NCI-H2196 (cell line): ENCODE measurements around the gene OSTF1.

Experiments used
- DNase-seq: peaks from one replicate; lab custom pipeline; 2025; ENCODE audit not compliant: unreplicated experiment; lab: John Stamatoyannopoulos, UW

OSTF1 gene

GRCh38 chr9:75161116-75161857 lies 73.0 kb downstream of the OSTF1 start:
- no peak for DNase-seq

GRCh38 chr9:75163764-75164163 lies 75.5 kb downstream of the OSTF1 start:
- no peak for DNase-seq

DNA sequence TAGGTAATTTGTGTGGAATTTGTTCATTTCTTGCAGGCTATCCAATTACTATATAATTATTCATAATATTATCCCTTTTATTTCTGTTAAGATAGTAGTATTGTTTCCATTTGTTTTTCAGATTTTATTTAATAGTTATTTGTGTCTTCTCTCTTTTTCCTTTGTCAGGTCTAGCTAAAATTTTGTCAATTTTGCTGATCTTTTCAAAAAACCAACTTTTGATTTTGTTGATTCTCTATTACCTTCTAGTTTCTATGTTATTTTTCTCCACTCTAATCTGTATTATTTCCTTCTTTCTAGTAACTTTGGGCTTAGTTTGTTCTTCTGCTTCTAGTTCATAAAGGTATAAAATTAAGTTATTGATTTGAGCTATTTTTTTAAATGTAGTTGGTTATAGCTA lies 76.3 kb downstream of the OSTF1 start:
- no peak for DNase-seq

GRCh38 chr9:75167281-75167680 lies 79.0 kb downstream of the OSTF1 start:
- no peak for DNase-seq

DNA sequence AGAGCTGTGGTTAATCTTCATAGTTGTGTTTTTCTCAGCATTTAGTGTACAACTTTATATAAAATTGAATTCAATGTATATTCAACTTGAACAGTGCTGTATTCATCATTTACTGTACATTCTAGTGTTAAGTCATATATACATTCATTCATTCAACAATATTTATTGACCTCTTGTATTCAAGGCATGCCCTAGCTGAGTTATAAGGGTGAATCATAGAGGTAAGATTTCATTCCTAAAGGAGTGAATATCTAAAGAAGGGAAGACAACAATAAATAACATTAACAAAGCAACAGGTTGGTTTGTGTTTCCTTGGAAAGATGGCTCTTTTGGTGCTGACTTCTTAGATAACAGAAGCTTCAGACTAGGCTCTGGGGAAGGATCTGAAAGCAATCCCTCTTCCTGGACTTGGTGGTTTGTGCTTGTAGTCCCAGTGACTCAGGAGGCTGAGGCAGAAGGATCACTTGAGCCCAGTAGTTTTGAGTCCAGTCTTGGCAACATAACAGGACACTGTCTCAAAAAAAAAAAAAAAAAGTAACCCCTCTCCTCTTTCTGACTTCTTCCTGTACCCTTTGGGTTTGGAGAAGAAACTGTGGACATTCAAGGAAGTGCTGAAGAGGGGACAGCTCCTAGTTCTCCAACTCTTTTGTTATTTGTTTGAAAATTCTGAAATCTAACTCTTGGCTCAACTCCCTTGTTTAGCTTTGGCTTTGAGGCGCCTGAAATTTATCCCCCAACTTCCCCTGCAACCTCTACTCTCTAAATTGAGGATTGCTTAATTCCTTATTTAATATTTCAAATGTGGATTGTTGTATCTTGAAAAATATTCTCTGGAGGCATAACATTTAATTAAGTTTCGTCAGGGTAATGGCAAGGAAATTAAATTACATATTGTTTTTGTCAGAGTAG lies 80.2 kb downstream of the OSTF1 start:
- no peak for DNase-seq

GRCh38 chr9:75169623-75170022 lies 81.3 kb downstream of the OSTF1 start:
- DNase-seq, result no peak

- no peak for DNase-seq
Observed at GRCh38 chr9:75170898-75171360, 82.6 kb downstream of the OSTF1 start.

DNA sequence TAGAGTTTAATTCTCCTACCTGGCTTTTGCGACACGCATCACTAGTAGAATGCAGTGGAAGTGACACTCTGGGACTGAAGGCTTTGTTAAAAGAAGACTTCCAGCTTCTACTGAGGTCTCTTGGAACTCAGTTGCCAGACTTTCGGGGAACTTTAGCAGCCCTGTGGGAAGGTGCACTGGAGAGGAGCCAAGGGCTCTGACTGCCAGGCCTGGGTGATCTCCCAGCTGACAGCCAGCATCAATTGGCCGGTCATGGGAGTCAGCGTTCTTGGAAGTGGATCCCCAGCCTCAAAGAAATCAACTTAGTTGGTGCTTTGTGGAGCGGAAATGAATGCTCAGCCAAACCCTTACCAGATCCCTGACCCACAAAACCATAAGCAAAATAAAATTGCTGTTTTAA lies 87.1 kb downstream of the OSTF1 start:
- DNase-seq, result no peak

- DNase-seq, result no peak
Observed at GRCh38 chr9:75176037-75176436, 87.7 kb downstream of the OSTF1 start.

- DNase-seq, result no peak
Observed at GRCh38 chr9:75181750-75182149, 93.4 kb downstream of the OSTF1 start.

DNA sequence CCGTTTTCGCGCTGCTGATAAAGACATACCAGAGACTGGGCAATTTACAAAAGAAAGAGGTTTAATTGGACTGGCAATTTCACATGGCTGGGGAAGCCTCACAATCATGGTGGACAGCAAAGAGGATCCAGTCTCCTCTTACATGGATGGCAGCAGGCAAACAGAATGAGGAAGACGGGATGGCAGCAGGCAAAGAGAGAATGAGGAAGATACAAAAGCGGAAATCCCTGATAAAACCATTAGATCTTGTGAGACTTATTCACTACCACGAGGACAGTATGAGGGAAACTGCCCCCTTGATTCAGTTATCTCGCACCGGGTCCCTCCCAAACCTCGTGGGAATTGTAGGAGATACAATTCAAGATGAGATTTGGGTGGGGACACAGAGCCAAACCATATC lies 95.0 kb downstream of the OSTF1 start:
- no peak for DNase-seq

GRCh38 chr9:75184471-75184870 lies 96.2 kb downstream of the OSTF1 start:
- DNase-seq, result no peak

DNA sequence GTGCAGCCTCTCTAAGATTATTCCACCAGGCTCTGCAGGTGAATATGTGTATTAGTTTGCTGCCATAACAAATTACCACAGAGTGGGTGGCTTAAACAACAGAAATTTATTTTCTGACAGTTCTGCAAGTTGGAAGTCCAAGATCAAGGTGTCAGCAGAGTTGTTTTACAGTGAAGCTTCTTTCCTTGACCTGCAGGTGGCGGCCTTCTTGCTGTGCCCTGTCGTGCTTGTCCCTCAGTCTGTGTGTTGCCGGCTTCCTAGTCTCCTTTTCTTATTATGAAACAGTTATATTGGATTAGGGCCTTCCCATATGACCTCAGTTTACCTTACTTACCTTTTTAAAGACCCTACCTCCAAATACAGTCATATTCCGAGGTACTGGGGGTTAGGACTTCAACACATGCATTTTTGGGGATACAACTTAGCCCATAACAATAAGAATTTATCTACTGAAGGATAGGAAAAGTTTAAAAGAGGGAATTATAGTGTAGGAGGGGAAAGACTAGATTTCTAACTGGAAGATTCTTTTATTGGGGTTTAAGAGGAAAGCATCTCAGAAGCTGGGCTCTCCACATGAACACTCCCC lies 97.4 kb downstream of the OSTF1 start:
- DNase-seq, result peak; percentile 22

- peak; percentile 13 for DNase-seq
Observed at GRCh38 chr9:75186767-75187380, 98.6 kb downstream of the OSTF1 start.

- no peak for DNase-seq
Observed at GRCh38 chr9:75188756-75189155, 100.4 kb downstream of the OSTF1 start.

- DNase-seq, result no peak
Observed at GRCh38 chr9:75190762-75191161, 102.4 kb downstream of the OSTF1 start.
